ENCODE measurements around the gene PUSL1.
A peak's percentile ranks its signal among the peaks of the same experiment; 100 is the strongest.

PUSL1 gene

GRCh38 chr1:1318777-1319645, 10.6 kb downstream of the PUSL1 start:
- no peak overlapping the region for H4K12ac ChIP-seq (ENCODE audit: low read depth, low read length)
- H3K36me3 ChIP-seq (ENCODE audit: control insufficient read depth in 1 of 2, insufficient read depth in 2 of 2, low read length in 2 of 2): peaks cover 50% of the 10 kb centered on the region in 2 experiments
- H2AFZ ChIP-seq (ENCODE audit: insufficient read depth, low read length, poor library complexity): no peak overlapping the region
- no CpG with 5 or more reads among the region's 36 CpGs for WGBS (ENCODE audit: extremely low coverage, insufficient coverage, insufficient read length)
- H3K79me1 ChIP-seq (ENCODE audit: low read length): no peaks in the 10 kb centered on the region
- peaks cover 2 to 6% of the 10 kb centered on the region in 2 experiments for H3K4me1 ChIP-seq (ENCODE audit: control insufficient read depth in 1 of 2, insufficient read depth in 2 of 2, low read length in 2 of 2)
- H3K9me3 ChIP-seq (ENCODE audit: insufficient read depth, low read depth, low read length): no peaks in the 10 kb centered on the region
- H3K4me2 ChIP-seq (ENCODE audit: low read length): no peak overlapping the region
- no peak overlapping the region for H3K4ac ChIP-seq (ENCODE audit: low read depth, low read length)
- H3K79me2 ChIP-seq (ENCODE audit: control insufficient read depth, insufficient read depth, low read length, poor library complexity): peaks cover 13% of the 10 kb centered on the region
- no peak overlapping the region for H3K4me3 ChIP-seq (ENCODE audit: low read depth, low read length)
- no peak overlapping the region for H4K91ac ChIP-seq (ENCODE audit: low read depth, low read length)
- H2BK120ac ChIP-seq (ENCODE audit: insufficient read depth, low read length, poor library complexity): no peak overlapping the region
- no peak overlapping the region for H3K14ac ChIP-seq (ENCODE audit: low read length)
- H4K8ac ChIP-seq (ENCODE audit: low read depth, low read length): no peak overlapping the region
- H3K18ac ChIP-seq (ENCODE audit: low read length): no peak overlapping the region
- no peak overlapping the region for H2AK5ac ChIP-seq (ENCODE audit: low read length)
- H2BK5ac ChIP-seq (ENCODE audit: low read depth, low read length, poor library complexity): no peak overlapping the region
- H2BK12ac ChIP-seq (ENCODE audit: low read length): no peak overlapping the region
- DNase-seq: no peak
- H3K27ac ChIP-seq (ENCODE audit: low read depth, low read length): no peak overlapping the region
- no peaks in the 10 kb centered on the region for H3K27me3 ChIP-seq (ENCODE audit: insufficient read depth, low read length)
- no peak overlapping the region for H3K9ac ChIP-seq (ENCODE audit: low read length)
- H3K23ac ChIP-seq (ENCODE audit: low read length): no peak overlapping the region

- Histone ChIP-seq H2AK5ac (ENCODE audit: low read length) (no peak overlapping the region), H2BK5ac (ENCODE audit: low read depth, low read length, poor library complexity) (no peak overlapping the region), H3K4ac (ENCODE audit: low read depth, low read length) (no peak overlapping the region), H3K23ac (ENCODE audit: low read length) (no peak overlapping the region), H3K27me3 (ENCODE audit: insufficient read depth, low read length) (no peaks in the 10 kb centered on the region), H3K9ac (ENCODE audit: low read length) (no peak overlapping the region), H4K91ac (ENCODE audit: low read depth, low read length) (no peak overlapping the region), H3K14ac (ENCODE audit: low read length) (no peak overlapping the region), H2BK12ac (ENCODE audit: low read length) (no peak overlapping the region), H3K36me3 (ENCODE audit: control insufficient read depth in 1 of 2, insufficient read depth in 2 of 2, low read length in 2 of 2) (peaks cover 44 to 45% of the 10 kb centered on the region in 2 experiments), H3K79me2 (ENCODE audit: control insufficient read depth, insufficient read depth, low read length, poor library complexity) (peaks cover 17% of the 10 kb centered on the region), H3K4me1 (ENCODE audit: control insufficient read depth in 1 of 2, insufficient read depth in 2 of 2, low read length in 2 of 2) (peaks cover 2 to 6% of the 10 kb centered on the region in 2 experiments), H4K8ac (ENCODE audit: low read depth, low read length) (no peak overlapping the region), H3K79me1 (ENCODE audit: low read length) (peaks cover 4% of the 10 kb centered on the region), H4K12ac (ENCODE audit: low read depth, low read length) (no peak overlapping the region), H3K4me3 (ENCODE audit: low read depth, low read length) (no peak overlapping the region), H3K4me2 (ENCODE audit: low read length) (no peak overlapping the region), H3K9me3 (ENCODE audit: insufficient read depth, low read depth, low read length) (no peaks in the 10 kb centered on the region), H2BK120ac (ENCODE audit: insufficient read depth, low read length, poor library complexity) (no peak overlapping the region), H3K18ac (ENCODE audit: low read length) (no peak overlapping the region), H2AFZ (ENCODE audit: insufficient read depth, low read length, poor library complexity) (no peak overlapping the region), H3K27ac (ENCODE audit: low read depth, low read length) (no peak overlapping the region)
- no peak for DNase-seq
- WGBS (ENCODE audit: extremely low coverage, insufficient coverage, insufficient read length): no CpG with 5 or more reads among the region's 13 CpGs
These were observed 11.2 kb downstream of the PUSL1 start for GRCh38 chr1:1319646-1319941.

GRCh38 chr1:1320666-1321448, 12.5 kb downstream of the PUSL1 start:
- H2BK120ac ChIP-seq (ENCODE audit: insufficient read depth, low read length, poor library complexity): no peak overlapping the region
- DNase-seq: no peak
- H2AFZ ChIP-seq (ENCODE audit: insufficient read depth, low read length, poor library complexity): no peak overlapping the region
- no peak overlapping the region for H3K23ac ChIP-seq (ENCODE audit: low read length)
- no peak overlapping the region for H2AK5ac ChIP-seq (ENCODE audit: low read length)
- H4K12ac ChIP-seq (ENCODE audit: low read depth, low read length): no peak overlapping the region
- peaks cover 12 to 14% of the 10 kb centered on the region in 2 experiments for H3K4me1 ChIP-seq (ENCODE audit: control insufficient read depth in 1 of 2, insufficient read depth in 2 of 2, low read length in 2 of 2)
- no peak overlapping the region for H3K4me3 ChIP-seq (ENCODE audit: low read depth, low read length)
- no peak overlapping the region for H3K4me2 ChIP-seq (ENCODE audit: low read length)
- H3K14ac ChIP-seq (ENCODE audit: low read length): no peak overlapping the region
- no peak overlapping the region for H2BK5ac ChIP-seq (ENCODE audit: low read depth, low read length, poor library complexity)
- peaks cover 26% of the 10 kb centered on the region for H3K79me2 ChIP-seq (ENCODE audit: control insufficient read depth, insufficient read depth, low read length, poor library complexity)
- H2BK12ac ChIP-seq (ENCODE audit: low read length): no peak overlapping the region
- peaks cover 35 to 36% of the 10 kb centered on the region in 2 experiments for H3K36me3 ChIP-seq (ENCODE audit: control insufficient read depth in 1 of 2, insufficient read depth in 2 of 2, low read length in 2 of 2)
- H3K9ac ChIP-seq (ENCODE audit: low read length): no peak overlapping the region
- no CpG with 5 or more reads among the region's 23 CpGs for WGBS (ENCODE audit: extremely low coverage, insufficient coverage, insufficient read length)
- no peak overlapping the region for H3K18ac ChIP-seq (ENCODE audit: low read length)
- H4K91ac ChIP-seq (ENCODE audit: low read depth, low read length): no peak overlapping the region
- H3K9me3 ChIP-seq (ENCODE audit: insufficient read depth, low read depth, low read length): peaks cover 3% of the 10 kb centered on the region
- peaks cover 9% of the 10 kb centered on the region for H3K79me1 ChIP-seq (ENCODE audit: low read length)
- H3K27ac ChIP-seq (ENCODE audit: low read depth, low read length): no peak overlapping the region
- peak overlapping the region; percentile 43 for H3K4ac ChIP-seq (ENCODE audit: low read depth, low read length)
- no peaks in the 10 kb centered on the region for H3K27me3 ChIP-seq (ENCODE audit: insufficient read depth, low read length)
- no peak overlapping the region for H4K8ac ChIP-seq (ENCODE audit: low read depth, low read length)

GRCh38 chr1:1321477-1321876, 13.1 kb downstream of the PUSL1 start:
- Histone ChIP-seq H3K4ac (ENCODE audit: low read depth, low read length) (peak overlapping the region; percentile 16), H4K91ac (ENCODE audit: low read depth, low read length) (no peak overlapping the region), H2BK120ac (ENCODE audit: insufficient read depth, low read length, poor library complexity) (no peak overlapping the region), H2BK12ac (ENCODE audit: low read length) (no peak overlapping the region), H3K9ac (ENCODE audit: low read length) (no peak overlapping the region), H3K79me1 (ENCODE audit: low read length) (peaks cover 9% of the 10 kb centered on the region), H3K4me2 (ENCODE audit: low read length) (no peak overlapping the region), H2AFZ (ENCODE audit: insufficient read depth, low read length, poor library complexity) (no peak overlapping the region), H2BK5ac (ENCODE audit: low read depth, low read length, poor library complexity) (no peak overlapping the region), H2AK5ac (ENCODE audit: low read length) (no peak overlapping the region), H3K27me3 (ENCODE audit: insufficient read depth, low read length) (no peaks in the 10 kb centered on the region), H3K36me3 (ENCODE audit: control insufficient read depth in 1 of 2, insufficient read depth in 2 of 2, low read length in 2 of 2) (peaks cover 33 to 35% of the 10 kb centered on the region in 2 experiments), H3K9me3 (ENCODE audit: insufficient read depth, low read depth, low read length) (peaks cover 3% of the 10 kb centered on the region), H4K12ac (ENCODE audit: low read depth, low read length) (no peak overlapping the region), H3K27ac (ENCODE audit: low read depth, low read length) (no peak overlapping the region), H4K8ac (ENCODE audit: low read depth, low read length) (no peak overlapping the region), H3K23ac (ENCODE audit: low read length) (no peak overlapping the region), H3K18ac (ENCODE audit: low read length) (no peak overlapping the region), H3K4me1 (ENCODE audit: control insufficient read depth in 1 of 2, insufficient read depth in 2 of 2, low read length in 2 of 2) (peaks cover 12 to 16% of the 10 kb centered on the region in 2 experiments), H3K79me2 (ENCODE audit: control insufficient read depth, insufficient read depth, low read length, poor library complexity) (peaks cover 26% of the 10 kb centered on the region), H3K14ac (ENCODE audit: low read length) (no peak overlapping the region), H3K4me3 (ENCODE audit: low read depth, low read length) (no peak overlapping the region)
- no peak for DNase-seq
- WGBS (ENCODE audit: extremely low coverage, insufficient coverage, insufficient read length): no CpG with 5 or more reads among the region's 8 CpGs

All from trophoblast cell (in vitro differentiated cells and primary cell).